SK-N-SH (cell line): Measurements from ENCODE around the gene WDR44.

Experiments used
- CTCF ChIP-seq: fragments of 200-600 bp; sonication (generic); IDR thresholded peaks from 2 replicates; pipeline ENCODE4 v1.6.1; 2017; ENCODE audit warnings: antibody characterized with exemption, mild to moderate bottlenecking, moderate library complexity
- EP300 ChIP-seq, 2 experiments: IDR thresholded peaks; 2 replicates each; pipeline versions ENCODE4 v1.4.0 to v1.6.1; 2012; ENCODE audit warnings: borderline replicate concordance in 1 of 2, low read depth in 1 of 2, low read length in 1 of 2

DNA sequence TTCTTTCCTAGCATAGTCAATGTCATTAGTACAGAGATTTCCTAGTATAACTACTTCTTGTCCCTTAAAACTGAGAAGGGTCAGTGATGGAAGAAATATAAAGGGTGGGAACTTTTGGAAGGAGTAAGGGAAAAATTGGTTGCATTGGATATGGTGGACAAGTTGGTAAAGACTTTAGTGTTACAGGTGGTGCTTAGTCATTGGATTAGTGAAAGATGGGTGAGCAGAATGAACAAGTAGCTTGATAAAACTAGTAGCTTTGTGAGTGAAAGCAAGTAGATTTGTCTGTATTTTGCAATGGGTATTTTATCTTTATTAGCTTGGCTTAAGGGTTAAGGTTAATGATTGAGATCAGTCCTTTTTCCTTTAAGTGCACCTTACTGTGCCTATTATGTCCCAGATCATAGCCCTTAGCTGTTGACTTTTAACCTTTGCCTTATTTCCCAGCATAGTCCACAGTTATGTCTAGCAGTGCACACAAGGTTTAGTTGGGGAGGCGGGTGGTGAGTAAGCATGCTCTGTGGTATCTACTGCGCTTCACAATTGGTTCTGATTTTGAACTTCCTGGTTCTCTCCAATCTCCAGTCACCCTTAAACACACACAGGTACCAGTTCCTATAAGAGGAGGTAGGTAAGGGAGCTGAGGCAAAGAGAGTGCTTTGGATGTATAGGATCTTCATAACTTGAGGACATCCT is 9.5 kb downstream of the WDR44 start:
- TF ChIP-seq CTCF (no peak), EP300 (IDR thresholded peaks at IDR 0.05; ENCODE audit: borderline replicate concordance in 1 of 2, low read depth in 1 of 2, low read length in 1 of 2) (no peak)
